ENCODE measurements around the gene SETSIP.
"Not testable (repeated sequence)": the region's sequence is repeated elsewhere in the genome, so short reads cannot be mapped to it uniquely, and the experiment has no call there.

SETSIP gene

DNA sequence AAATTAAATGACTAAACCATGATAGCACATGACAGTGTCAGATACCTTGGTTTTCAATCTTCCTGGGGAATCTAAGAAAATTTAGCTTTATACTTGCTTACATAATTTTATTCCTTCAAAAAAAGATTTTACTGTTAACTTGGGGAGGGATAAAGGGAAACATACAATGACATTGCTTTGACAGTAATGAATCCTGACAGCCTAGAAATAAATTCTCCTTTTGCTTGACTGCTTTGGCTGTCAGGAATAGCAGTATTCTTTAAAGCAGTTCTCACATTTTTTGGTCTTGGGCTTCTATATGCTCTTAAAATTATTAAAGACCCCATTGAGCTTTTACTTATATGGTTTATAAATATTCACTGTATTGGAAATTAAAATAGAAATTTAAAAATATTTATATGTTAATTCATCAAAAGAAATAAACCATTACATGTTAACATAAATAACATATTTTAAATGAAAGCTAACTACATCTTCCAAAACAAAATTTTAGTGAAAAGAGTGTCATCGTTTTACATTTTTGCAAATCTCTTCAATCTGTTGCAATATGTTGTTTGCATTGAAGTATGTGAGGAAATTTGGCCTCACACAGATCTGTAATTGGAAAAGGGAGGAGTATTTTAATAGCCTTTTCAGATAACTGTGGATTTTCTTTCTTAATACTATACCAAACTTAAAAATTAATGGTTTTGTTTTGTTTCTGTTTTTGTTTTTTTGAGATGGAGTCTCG, 29.3 kb downstream of the SETSIP start:
- no peak for DNase-seq

DNA sequence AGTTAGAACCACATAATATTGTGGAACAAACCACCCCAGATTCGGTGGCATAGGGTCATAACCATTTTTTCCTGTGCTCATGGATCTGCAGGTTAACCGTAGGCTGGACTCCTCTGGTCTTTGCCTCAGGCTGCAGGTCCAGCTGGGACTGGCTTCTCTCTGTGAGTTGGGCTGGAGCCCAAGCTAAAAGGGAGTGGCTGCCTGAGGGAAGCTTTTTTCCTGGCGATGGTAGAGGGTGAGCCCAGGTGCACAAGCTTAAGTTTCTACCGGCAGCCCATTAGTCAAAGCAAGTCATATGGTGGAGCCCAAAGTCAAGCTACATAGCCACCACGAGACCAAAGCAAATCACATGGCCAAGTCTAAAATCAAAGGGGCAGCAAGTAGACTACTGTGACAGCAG, 31.6 kb downstream of the SETSIP start:
- no peak for DNase-seq

DNA sequence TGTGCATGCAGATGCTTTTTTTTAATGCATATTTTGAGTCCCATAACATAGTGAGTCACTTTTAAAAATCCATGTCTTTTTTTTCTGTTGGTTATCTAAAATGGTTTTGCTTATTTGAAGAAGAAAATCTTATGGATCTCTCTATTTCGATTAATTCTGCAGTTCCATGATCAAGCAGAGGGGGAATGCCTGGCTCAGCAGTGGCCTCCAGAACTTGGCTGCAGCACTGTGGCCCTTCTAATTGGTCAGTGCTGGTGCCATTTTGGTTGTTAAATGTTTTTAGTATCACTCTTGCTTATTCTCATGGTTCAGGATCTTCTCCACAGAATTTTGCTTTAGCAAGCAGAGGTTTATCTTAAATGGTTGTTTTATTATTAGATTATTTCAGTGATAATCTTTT, 34.2 kb downstream of the SETSIP start:
- DNase-seq, result no peak

DNA sequence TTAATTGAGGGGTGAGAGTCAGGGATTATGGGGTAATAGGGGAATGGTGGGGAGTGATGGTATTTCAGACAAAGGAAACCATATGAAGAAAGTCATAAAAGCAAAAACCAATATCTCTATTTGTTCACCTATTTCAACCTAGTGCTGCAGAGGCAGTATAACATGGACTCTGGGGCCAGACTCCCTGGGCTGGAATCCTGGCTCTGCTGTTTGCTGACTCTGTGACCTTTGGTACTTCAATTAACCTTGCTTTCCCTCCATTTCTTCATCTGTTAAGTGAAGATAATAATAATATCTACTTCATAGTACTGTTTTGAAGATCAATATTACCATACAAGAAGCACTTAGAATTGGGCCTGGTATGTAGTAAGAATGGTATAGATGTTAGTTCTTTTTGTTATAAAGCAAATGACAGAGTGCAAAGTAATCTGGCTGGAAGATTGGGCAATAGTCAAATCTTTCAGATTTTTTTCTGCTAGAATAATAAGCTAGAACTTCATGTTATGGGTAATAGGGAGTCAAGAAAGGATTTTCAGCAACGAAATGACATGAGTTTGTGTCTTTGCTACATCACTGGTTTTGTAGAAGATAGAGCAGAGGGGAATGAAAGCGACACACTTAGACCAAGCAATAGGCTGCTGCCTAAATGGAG, 36.4 kb downstream of the SETSIP start:
- DNase-seq, result no peak

DNA sequence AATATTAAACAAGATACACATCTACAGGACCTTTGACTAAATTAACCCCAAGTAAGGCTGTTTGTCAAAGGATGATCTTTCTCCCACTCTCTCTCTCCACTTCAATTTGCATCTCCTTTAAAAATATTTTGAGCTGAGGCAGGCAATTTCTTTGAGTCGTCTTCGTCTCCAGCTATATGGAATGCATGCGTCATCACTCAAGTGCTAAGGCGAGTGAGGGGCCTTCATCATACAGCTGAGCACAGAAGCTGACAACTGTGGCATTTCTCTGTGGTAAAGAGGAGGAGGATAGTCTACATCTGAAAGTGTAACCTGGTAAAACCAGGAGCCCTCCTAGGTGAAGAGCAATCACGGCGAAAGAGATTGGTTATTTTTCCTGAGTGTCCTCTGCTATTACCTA, 37.8 kb downstream of the SETSIP start:
- no peak for DNase-seq

DNA sequence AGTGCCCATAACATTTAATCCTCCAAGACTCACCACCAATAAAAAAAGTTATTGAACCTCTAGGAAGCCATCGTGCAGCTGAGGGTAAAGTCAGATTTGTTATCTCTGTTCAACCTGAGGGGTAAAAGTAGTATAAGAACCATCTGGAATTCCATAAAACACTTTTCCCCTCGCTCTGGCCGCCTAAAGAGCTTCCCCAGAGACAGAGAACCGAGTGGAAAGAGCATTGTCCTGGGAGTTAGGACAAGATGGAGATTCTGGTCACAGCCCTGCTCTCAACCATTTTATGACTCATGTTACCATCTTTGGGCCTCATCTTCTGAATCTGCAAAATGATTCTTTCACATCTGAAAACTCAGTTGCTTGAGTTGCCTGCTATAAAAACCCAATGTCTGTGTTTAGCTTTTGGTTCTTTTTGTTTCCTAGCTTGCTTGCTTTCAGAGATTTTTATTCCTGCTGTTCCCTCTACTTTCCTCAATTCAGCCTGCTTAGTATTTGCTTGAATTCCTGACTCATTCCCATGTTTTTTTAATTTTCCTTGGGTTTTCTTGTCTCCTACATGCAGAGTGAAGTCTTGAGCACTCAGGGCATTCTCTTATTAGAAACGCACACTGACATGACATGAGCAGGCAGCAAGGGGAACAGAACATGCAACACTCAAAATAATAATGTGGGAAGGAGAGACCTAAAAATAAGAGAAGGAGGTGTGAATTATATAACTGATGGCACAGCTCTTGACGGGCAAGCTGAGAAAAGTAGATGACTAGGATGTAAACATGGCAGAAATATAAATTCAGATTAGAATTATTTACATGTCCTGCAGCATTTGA, 43.7 kb downstream of the SETSIP start:
- DNase-seq, result no peak

DNA sequence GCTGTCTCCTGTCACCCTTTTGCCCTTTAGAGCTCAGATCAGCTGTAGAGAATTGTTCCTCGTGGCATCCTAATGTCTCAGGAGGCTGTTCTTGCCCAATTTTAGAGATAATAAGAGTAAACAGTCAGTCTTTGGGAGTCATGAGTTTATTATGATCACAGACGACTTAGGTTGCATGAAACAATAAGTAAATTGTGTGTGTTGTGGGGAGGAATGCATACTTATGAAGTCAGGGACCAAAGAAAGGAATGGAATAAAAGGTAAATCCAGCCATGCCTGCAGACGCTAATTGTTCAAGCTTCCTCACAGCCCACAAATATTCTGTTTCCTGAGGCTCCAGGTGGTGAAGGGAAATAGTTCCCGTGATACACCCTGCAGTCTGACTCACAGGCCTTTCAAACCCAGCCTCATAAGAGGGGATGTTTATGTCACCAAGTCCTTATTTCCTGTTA, 44.5 kb downstream of the SETSIP start:
- DNase-seq, result no peak

DNA sequence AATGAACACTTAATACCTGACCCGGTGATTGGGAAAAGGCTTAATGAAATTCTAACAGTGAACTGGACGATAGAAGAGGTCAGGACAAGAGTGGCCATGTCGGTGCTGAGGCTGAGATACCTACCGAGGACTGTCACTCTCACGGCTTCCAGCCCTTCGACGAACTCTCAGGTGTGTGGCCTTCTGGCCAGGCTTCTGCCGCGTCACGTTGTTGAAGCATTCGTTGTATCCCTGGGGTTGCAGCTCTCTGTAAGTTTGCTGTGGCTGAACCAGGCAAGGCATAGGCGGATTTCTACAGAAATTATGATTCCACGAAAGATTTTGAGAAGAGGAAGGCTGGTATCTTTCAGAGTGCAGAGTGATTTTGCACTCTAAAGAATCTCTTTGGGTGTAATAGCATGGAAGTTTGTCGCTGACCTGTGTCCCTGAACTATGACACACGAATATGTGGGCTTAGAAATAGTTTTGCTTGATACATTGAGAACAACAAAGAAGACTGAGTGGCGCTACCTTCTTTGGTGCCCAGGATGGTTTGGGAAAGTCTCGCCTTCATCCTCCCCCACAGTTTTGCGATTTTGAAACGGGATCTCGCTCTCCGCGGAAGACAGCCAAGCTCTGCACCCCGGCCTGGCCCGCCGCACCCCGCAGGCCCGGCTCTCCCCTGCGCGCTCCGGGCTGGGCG, 45.8 kb downstream of the SETSIP start:
- DNase-seq, result no peak

DNA sequence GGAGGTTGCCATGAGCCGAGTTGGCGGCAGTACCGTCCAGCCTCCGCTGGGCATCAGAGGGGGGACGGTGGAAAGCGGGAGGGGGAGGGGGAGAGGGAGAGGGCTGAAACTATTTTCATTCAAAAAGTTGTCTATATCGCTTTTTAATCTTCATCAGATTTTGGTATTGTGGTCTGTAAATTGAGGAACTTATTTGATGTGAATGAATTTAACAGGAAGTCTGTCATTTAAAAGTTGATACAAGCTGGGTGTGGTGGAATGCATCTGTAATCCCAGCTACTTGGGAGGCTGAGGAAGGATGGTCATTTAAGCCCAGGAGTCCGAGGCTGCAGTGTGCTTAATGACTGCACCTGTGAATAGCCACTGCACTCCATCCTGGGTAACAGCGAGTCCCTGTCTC, 48.4 kb downstream of the SETSIP start:
- no peak for DNase-seq

DNA sequence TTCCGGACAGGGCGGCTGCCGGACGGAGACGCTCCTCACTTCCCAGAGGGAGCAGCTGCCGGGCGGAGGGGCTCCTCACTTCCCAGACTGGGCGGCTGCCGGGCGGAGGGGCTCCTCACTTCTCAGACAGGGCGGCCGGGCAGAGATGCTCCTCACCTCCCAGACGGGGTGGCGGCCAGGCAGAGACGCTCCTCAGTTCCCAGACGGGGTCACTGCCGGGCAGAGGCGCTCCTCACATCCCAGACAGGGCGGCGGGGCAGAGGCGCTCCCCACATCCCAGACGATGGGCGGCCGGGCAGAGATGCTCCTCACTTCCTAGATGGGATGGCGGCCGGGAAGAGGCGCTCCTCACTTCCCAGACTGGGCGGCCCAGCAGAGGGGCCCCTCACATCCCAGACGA, 49.2 kb downstream of the SETSIP start:
- DNase-seq, result not testable (repeated sequence)

Measured in effector CD4-positive, alpha-beta T cell (primary cell).